ENCODE data around the gene NOTCH2.

NOTCH2 gene

GRCh38 chr1:119971710-119972570 is 97.5 kb downstream of the NOTCH2 start:
- no peak for DNase-seq

DNA sequence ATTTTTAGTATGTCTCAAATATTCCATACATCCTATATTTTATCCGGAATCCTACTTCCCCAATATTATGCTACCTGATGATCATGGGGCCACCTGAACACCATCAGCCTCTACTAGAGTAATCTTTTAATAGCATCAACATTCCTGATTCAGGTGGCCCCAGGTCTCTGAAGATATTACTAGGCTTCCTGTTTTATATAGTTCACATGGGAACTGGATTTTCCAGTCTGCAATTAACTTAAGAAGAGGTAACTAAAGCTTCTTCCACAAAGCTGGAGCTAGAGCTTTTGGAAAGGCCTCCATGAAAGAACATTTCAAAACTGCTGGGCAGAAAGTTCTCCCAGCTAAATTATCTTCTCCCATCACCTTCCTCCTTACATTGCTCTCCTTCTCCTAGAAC is 100.9 kb downstream of the NOTCH2 start:
- DNase-seq, result no peak

DNA sequence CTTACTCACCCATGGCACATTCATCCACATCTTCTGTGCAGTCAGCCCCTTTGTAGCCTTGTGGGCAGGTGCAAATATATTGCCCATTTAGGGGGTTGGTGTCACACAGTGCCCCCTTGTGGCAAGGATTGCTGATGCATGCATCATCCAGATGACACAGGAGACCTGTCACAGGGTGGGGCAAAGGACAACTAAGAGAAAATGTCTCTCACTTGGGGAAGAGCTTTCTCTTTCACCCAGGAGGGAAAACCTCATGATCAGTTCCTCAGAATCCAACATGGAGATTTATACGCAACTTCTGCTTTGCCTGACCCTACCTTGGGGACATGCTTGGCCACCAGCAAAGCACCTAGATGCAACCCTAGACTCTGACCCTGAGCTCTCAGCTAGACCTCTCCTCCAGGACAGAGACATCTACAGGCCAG is 101.4 kb downstream of the NOTCH2 start:
- DNase-seq, result peak; percentile 76

DNA sequence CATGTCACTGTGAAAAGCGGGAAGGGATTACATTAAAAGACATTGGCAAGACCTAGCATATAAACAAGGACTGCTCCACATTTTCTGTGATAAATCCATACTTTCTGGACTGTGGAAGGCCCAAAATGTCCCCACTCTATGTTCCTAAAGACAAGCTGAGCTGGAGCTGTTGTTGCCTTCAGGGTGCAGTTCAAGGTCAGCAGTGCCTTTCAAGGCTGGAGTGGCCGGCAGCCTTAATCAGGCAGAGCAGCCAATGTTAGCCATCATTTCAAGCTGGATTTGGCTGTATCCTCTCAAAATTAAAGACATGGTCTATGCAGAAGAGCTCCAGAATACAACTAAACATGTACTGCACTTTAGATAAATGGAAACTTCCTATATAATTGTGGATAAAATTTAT is 102.8 kb downstream of the NOTCH2 start:
- DNase-seq, result no peak

DNA sequence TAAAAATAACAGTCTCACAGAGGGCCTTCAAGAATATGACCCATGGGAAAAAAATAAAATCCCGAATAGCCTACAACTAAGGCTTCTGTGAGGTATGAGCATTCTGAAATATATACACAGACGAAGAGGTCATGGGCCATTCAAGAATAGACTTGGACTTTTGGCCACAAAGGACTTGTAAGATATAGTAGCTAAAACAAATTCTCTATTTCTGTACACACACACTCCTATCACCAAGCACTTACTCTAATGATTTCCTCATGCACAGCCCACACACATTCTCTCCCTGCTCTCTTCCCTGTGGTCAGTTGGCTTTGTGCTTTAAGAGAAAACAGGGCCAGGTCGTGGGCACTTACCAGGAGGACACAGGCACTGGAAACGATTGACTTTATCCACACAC is 103.4 kb downstream of the NOTCH2 start:
- DNase-seq, result no peak

DNA sequence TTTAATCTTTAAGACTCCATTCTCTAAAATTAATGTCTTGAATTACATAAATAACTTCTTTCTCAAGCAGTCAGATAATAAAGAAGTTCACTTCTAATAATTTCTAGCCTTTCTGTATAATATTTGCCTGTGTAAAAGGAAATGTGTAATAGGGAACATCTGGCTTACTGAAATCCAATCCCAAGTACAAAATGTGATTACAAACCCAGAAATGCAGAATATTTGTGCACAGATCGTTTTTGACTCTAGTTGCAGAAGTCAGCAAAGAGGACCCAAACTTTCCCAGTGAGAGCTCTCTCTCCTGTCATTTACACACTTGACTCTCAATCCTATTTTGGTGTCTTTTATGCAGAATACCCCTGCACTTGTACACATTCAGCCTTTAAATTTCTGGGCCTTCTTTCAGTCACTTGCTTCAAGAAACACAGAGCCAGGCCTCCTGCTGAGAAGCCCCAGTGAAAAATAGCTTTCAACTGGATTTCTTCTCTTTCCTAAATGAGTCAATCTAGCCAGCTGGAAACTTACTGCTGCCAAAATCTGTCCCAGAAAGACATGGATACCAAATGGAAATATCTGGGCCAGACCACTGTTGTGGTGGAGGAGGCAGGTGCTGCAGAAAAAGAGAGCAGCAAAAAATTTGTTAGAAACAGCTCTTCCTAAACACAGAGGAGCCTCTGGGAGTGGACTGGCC is 104.6 kb downstream of the NOTCH2 start:
- no peak for DNase-seq

GRCh38 chr1:119962296-119962968 is 107.0 kb downstream of the NOTCH2 start:
- DNase-seq, result no peak

- no peak for DNase-seq
Measured at GRCh38 chr1:119960501-119960900, 109.0 kb downstream of the NOTCH2 start.

DNA sequence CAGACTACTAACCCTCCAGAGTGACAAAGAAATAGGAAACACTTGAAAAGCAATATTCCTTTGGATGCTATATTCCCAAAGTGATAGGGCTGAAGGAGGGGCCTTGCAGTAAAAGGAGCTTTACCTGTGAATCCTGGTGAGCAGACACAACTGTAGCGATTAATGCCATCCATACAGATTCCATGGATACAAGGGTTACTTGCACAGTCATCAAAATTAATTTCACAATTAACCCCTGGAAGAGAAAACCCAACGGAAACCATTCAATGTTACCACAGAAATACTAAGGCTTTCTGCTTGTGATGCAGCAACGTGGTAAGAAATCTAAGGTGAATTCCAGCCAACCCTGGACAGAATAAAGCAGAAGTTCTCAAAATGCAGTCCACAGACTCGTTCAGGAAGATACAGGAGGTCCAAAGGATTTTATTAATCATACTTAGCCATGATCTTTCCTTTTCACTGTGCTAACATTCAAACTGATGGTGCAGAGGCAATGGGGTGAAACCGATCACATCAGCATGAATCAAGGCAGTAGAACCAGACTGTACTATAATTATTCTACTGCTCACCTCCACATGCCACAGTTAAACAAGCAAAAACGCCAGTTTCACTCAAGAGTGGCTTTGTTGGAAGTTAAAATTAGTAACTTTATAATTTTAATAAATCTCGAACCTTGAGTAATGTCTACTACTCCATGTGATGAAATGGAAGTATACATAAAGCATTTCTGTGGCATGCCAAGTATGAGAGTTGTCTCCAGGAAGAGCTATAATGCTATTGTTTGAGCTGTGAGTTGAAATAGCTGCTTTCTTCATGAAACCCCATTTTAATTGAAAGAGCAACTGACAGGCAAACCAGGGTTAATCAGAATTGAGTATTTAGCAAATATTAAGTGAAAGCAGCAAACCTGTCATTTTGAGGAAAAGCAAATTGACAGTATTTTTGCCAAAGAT is 109.9 kb downstream of the NOTCH2 start:
- DNase-seq, result no peak

GRCh38 chr1:119958223-119958622 is 111.2 kb downstream of the NOTCH2 start:
- DNase-seq, result no peak

DNA sequence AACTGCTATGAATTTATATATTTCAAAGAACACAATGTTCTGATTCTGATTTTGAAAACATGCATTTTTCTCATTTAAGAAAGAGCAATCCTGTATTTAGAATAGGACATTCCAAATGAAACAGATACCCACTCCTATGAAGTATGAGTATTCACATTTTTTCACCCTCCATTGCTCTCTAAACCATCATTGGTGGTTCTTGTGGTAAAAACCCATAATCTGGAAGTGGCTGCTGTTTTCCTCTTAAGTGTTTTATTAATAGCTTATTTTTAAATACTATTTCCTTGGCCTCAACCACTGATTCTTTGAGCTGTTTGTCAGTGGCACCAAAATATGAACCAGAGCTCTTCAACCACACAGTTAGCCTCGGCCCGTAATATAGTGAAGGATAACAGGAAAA is 113.2 kb downstream of the NOTCH2 start:
- no peak for DNase-seq

DNA sequence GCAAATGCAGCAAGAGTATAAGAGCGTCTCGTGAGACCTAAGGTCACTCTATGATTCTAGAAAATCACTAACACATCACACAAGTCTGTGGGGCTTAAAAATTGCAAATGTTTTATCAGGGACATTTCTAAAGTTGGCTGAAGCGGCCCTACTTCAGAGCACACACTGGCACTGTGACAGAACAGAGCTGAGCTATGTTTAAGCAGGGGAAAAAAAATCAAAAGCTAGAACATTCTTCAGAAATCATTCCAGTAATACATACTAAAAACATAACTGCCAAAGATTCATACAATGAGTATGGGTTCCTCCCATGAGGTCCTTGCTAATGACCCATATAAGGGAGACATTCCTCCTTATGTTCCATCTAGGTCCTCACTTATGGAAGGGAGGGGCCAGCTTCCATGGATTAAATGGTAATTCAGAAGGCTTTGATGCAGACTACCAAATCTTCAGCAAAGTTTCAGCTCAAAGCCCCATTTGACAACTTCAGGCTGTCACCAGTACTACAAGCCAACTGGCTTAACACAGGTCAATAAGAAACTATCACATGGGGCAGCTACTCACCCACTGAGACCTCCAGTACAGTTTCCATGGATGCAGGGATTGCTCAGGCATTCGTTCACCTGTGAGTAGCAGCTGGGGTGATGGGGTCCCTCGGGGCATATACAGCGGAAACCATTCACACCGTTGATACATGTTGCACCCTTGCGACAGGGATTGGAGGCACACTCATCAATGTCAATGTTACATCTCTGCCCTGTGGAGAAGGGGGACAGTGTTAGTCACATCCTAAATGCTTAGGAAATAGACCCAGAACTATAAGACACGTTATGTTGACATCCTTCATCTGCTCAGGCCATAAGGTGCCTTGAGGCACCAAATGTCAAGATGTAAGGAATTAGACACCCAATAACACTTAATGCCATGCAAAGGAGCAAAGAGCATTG is 114.7 kb downstream of the NOTCH2 start:
- no peak for DNase-seq

DNA sequence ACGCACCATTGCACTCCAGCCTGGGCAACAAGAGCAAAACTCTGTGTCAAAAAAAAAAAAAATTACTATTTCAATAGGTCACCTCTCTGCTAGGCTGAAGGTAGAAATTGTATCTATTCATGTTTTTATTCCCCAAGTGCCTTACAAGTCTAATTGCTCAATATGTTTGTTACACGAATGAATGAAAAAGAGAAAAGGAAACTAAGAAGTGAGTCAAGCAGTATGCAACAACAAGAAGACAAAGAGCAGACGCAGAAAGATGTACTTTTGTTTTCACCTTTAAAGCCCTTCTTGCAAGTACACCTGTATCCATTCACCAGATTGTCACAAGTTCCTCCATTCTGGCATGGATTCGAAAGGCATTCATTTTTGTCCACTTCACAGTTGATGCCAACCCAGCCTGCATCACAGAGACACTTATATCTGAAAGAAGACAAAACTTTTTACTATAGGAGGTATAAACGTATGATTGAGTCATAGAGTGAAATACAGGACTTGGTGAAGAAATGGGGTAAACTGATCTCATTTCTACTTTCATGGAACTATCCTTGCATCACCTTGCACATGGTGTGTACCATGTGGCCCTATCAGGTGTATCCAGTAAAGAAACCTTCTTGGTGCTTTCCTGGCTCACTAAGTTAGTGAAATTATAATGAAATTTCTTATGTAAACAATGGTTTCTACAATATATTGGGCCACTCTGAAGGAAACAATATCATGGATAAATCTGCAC is 116.0 kb downstream of the NOTCH2 start:
- no peak for DNase-seq

DNA sequence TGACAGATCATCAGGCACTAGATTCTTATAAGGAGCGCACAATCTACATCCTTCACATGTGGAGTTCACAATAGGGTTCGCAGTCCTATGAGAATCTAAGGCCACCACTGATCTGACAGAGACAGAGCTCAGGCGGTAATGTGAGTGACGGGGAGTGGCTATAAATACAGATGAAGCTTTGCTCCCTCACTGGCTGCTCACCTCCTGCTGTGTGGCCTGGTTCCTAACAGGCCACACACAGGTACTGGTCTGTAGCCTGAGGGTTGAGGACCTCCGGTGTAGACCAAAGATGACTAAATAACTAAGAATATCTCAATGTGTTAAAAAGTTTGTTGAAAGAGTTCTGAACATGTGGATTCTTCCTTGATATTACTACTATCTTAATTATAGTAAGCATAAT is 117.0 kb downstream of the NOTCH2 start:
- DNase-seq, result no peak

DNA sequence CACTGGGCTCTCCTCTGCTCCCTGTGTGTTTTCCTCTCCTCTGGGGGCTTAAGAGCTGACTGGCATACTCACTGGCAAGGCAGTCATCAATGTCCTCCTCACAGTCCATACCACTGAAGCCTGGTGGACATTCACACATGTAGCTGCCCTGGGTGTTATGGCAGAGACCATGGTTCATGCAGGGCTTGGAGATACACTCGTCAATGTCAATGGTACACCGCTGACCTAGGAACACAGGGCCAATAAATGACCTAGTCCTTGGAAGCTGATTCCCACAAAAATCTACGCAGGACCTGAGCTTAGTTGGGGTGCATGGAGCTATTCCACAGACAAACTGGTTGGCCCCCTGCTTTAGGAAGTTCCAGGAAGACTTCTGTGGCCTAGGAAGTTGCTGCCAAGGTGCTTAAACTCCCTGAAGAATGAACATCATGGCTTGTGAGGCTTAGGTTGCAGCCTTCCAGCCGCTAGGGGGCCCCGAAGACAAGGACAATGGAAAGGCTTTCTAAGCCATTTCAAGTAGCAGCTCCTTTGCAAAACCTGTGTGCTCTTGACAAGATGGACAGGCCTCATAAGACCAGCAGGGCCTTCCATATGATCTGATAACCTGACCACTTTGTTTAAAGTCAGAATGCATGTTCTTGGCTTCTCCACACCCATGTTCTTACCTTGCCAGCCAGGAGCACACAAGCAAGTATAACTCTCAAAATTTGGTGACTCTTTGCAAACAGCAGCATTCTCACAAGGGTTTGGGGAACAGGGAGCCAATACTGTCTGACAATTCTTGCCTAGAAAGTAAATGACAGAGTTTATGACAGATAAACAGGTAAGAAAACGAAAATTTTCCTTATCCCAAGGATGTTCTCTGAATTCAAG is 120.9 kb downstream of the NOTCH2 start:
- DNase-seq, result peak; percentile 25

- no peak for DNase-seq
Measured at GRCh38 chr1:119947468-119947867, 122.0 kb downstream of the NOTCH2 start.

- DNase-seq, result no peak
Measured at GRCh38 chr1:119946724-119947123, 122.7 kb downstream of the NOTCH2 start.

DNA sequence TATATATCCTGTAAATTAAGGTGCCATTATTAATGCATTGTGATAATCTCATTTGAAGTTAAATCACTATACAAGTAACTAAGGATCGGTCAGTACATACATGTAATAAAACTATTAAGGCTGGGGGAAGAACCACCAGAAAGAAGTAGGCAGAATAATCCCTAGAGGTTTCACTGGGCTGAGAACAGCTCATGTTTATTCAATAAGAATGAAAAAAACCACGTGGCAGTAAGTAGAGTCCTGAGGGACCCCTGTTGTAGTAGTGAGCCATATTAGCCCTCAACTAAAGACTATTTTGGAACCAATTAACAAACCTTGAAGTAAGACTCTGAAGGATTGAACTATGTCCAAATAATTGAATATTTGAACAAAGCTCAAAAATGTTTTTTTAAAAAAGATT is 126.2 kb downstream of the NOTCH2 start:
- DNase-seq, result no peak

DNA sequence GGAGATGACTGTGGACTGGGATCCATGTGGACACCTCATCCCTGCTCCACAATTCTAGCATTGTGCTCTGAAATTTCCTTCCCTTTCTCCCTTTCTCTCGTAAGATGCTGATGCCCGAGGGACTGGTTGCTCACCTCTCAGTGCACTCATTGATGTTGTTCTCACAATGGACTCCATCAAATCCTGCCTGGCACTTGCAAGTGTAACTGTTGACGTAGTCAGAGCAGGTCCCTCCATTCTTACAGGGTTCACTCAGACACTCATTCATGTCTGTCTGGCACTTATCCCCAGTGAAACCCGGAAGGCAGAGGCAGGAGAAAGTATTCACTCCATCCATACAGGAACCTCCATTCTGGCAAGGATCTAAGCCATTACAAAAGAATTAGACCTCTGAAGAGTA is 128.1 kb downstream of the NOTCH2 start:
- no peak for DNase-seq

DNA sequence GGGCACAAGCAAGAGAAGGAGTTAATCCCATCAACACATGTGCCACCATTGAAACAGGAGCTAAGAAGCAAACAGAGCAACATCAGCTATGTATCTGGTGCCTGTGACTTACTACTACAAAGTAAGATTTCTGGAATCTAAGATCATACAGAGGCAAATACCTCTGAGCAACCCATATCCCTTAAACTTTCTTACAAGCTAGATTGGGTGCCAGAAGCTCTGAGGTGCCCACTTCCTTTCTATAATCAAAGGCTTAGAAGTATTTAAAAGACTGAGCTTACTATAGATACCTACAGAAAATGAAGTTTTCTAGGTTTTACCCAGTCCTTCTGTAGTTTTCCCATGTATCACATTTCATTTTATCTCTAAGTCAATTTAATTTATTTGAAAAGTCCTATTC is 128.8 kb downstream of the NOTCH2 start:
- DNase-seq, result no peak

Measured in NCI-H1694 (cell line).